ENCODE measurements around the gene ESRRA.

ESRRA gene

GRCh38 chr11:64260147-64260708, 45.1 kb upstream of the ESRRA start:
- ChIA-PET POLR2A (interaction anchor here (1.4 kb wide), 1 partner anchor 57 kb away, joined by 3 read pairs; the partner anchor contains the start of gene PRDX5), CTCF (no interaction called here)
- DNase-seq (ENCODE audit: extremely low spot score), result no peak
- no peak for TF ChIP-seq SUZ12 (IDR thresholded peaks at IDR 0.05)
- TF ChIP-seq CTBP1 (IDR thresholded peaks at IDR 0.05; ENCODE audit: borderline replicate concordance), result no peak
- no peak for TF ChIP-seq ARNT (IDR thresholded peaks at IDR 0.05)
- no peak for TF ChIP-seq L3MBTL2 (conservative IDR thresholded peaks at IDR 0.05)
- no peak for TF ChIP-seq FOXM1 (IDR thresholded peaks at IDR 0.05; ENCODE audit: borderline replicate concordance)
- no peak for TF ChIP-seq ZNF384 (IDR thresholded peaks at IDR 0.05)
- no peak for TF ChIP-seq ELF4 (IDR thresholded peaks at IDR 0.05)
- TF ChIP-seq BHLHE40 (IDR thresholded peaks at IDR 0.05; ENCODE audit: borderline replicate concordance), result no peak
- no peak for TF ChIP-seq NFRKB (IDR thresholded peaks at IDR 0.05)
- TF ChIP-seq FOXK2 (IDR thresholded peaks at IDR 0.05), result no peak
- TF ChIP-seq LEF1 (IDR thresholded peaks at IDR 0.05; ENCODE audit: borderline replicate concordance), result no peak
- no peak for TF ChIP-seq FOXA1 (IDR thresholded peaks at IDR 0.05)
- no peak for TF ChIP-seq PKNOX1 (IDR thresholded peaks at IDR 0.05)
- no peak for TF ChIP-seq TARDBP (IDR thresholded peaks at IDR 0.05)
- no peak for TF ChIP-seq SP1 (IDR thresholded peaks at IDR 0.05)
- no peak for TF ChIP-seq HDGF (IDR thresholded peaks at IDR 0.05; ENCODE audit: borderline replicate concordance)

GRCh38 chr11:64261556-64262080, 43.7 kb upstream of the ESRRA start:
- ChIA-PET POLR2A (interaction anchor here (1.4 to 1.6 kb wide), 2 partner anchors 10 to 56 kb away, joined by 3 to 4 read pairs; partner anchors contain the start of gene PRDX5), CTCF (no interaction called here)
- TF ChIP-seq CTBP1 (IDR thresholded peaks at IDR 0.05; ENCODE audit: borderline replicate concordance) (no peak), LEF1 (IDR thresholded peaks at IDR 0.05; ENCODE audit: borderline replicate concordance) (no peak), PKNOX1 (IDR thresholded peaks at IDR 0.05) (no peak), FOXM1 (IDR thresholded peaks at IDR 0.05; ENCODE audit: borderline replicate concordance) (no peak), L3MBTL2 (conservative IDR thresholded peaks at IDR 0.05) (no peak), HDGF (IDR thresholded peaks at IDR 0.05; ENCODE audit: borderline replicate concordance) (no peak)
- DNase-seq (ENCODE audit: extremely low spot score), result no peak

- TF ChIP-seq SUZ12 (IDR thresholded peaks at IDR 0.05) (no peak), ZNF384 (IDR thresholded peaks at IDR 0.05) (no peak), SP1 (IDR thresholded peaks at IDR 0.05) (no peak)
- no peak for DNase-seq (ENCODE audit: extremely low spot score)
- ChIA-PET POLR2A (interaction anchor here (1.6 kb wide), 1 partner anchor 9 kb away, joined by 4 read pairs; no protein-coding TSS in a partner anchor), CTCF (no interaction called here)
Observed at GRCh38 chr11:64262271-64263002, 42.9 kb upstream of the ESRRA start.

GRCh38 chr11:64263021-64263946, 42.0 kb upstream of the ESRRA start:
- no peak for TF ChIP-seq HDGF (IDR thresholded peaks at IDR 0.05; ENCODE audit: borderline replicate concordance)
- TF ChIP-seq FOXA1 (IDR thresholded peaks at IDR 0.05), result no peak
- TF ChIP-seq L3MBTL2 (conservative IDR thresholded peaks at IDR 0.05), result no peak
- TF ChIP-seq ZNF384 (IDR thresholded peaks at IDR 0.05), result no peak
- no peak for TF ChIP-seq SUZ12 (IDR thresholded peaks at IDR 0.05)
- no peak for TF ChIP-seq NFRKB (IDR thresholded peaks at IDR 0.05)
- TF ChIP-seq BHLHE40 (IDR thresholded peaks at IDR 0.05; ENCODE audit: borderline replicate concordance), result no peak
- no peak for TF ChIP-seq SP1 (IDR thresholded peaks at IDR 0.05)
- CTCF ChIA-PET, result no interaction called here
- POLR2A ChIA-PET, result interaction anchor here (0.6 to 2.3 kb wide), 5 partner anchors 8 to 54 kb away, joined by 3 to 5 read pairs (median 4); partner anchors contain the start of genes PLCB3, PPP1R14B and TRMT112
- no peak for DNase-seq (ENCODE audit: extremely low spot score)

- CTCF ChIA-PET, result no interaction called here
- DNase-seq (ENCODE audit: extremely low spot score), result no peak
- TF ChIP-seq PKNOX1 (IDR thresholded peaks at IDR 0.05), result no peak
- POLR2A ChIA-PET, result interaction anchor here (0.6 to 2.3 kb wide), 7 partner anchors 13 to 78 kb away, joined by 3 to 5 read pairs (median 3); partner anchors contain the start of genes PLCB3, PPP1R14B, STIP1 and TRMT112
Observed at GRCh38 chr11:64263947-64264317, 41.4 kb upstream of the ESRRA start.

DNA sequence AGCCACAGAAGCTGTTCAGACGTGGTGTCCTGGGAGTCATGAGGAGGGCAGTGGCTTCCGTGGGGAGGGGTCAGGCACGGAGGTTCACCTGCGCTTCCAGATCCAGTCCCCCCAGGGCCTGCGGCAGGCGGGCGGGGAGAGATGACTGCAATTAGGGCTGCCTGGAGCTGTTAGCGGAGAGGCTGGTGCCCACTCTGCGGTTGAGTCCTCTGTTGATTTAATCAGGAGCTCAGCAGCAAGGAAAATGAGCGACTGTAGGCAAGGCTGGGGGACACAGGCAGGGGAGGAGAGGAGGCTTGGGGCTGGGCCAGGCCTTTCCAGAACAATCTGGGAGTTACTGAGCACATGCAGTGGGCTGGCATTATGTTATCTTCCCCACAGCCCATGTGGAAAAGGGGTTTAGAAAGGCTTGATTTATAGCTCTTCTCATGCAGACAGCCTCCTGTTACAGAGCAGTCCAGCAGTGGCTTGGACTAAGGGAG, 40.9 kb upstream of the ESRRA start:
- DNase-seq (ENCODE audit: extremely low spot score), result no peak
- TF ChIP-seq NFRKB (IDR thresholded peaks at IDR 0.05) (no peak), TARDBP (IDR thresholded peaks at IDR 0.05) (no peak), HDGF (IDR thresholded peaks at IDR 0.05; ENCODE audit: borderline replicate concordance) (no peak), LEF1 (IDR thresholded peaks at IDR 0.05; ENCODE audit: borderline replicate concordance) (no peak), L3MBTL2 (conservative IDR thresholded peaks at IDR 0.05) (no peak), ZNF384 (IDR thresholded peaks at IDR 0.05) (no peak), CTBP1 (IDR thresholded peaks at IDR 0.05; ENCODE audit: borderline replicate concordance) (no peak), SP1 (IDR thresholded peaks at IDR 0.05) (no peak), PKNOX1 (IDR thresholded peaks at IDR 0.05) (no peak), ELF4 (IDR thresholded peaks at IDR 0.05) (no peak), FOXM1 (IDR thresholded peaks at IDR 0.05; ENCODE audit: borderline replicate concordance) (no peak), ARNT (IDR thresholded peaks at IDR 0.05) (no peak), FOXK2 (IDR thresholded peaks at IDR 0.05) (no peak), FOXA1 (IDR thresholded peaks at IDR 0.05) (no peak), BHLHE40 (IDR thresholded peaks at IDR 0.05; ENCODE audit: borderline replicate concordance) (no peak)
- CTCF ChIA-PET, result no interaction called here
- POLR2A ChIA-PET, result interaction anchor here (0.6 to 2.3 kb wide), 6 partner anchors 17 to 79 kb away, joined by 3 to 5 read pairs (median 3); partner anchors contain the start of genes PPP1R14B, STIP1 and TRMT112

All from HEK293T (cell line).